MM.1S (cell line): ENCODE results near the gene CIRBP.
A peak's percentile ranks its signal among the peaks of the same experiment; 100 is the strongest.

Experiments
- DNase-seq: peaks from one replicate; pipeline ENCODE4 v3.0.0-alpha.2; 2015
- H2AFZ ChIP-seq: fragments of 300-600 bp; sonication (generic); 2 replicates; pipeline ENCODE4 v1.6.0; 2016; ENCODE audit warnings: antibody characterized with exemption, low read length
- H3F3A ChIP-seq: fragments of 300-600 bp; sonication (generic); 2 replicates; pipeline ENCODE4 v1.6.1; 2016; ENCODE audit warnings: mild to moderate bottlenecking, antibody characterized with exemption, low read length, moderate library complexity, mixed read lengths; ENCODE audit not compliant: insufficient read depth
- H3K27ac ChIP-seq: fragments of 300-600 bp; sonication (generic); 2 replicates; pipeline ENCODE4 v1.5.1; 2016; ENCODE audit warnings: mild to moderate bottlenecking, low read length
- H3K27me3 ChIP-seq: fragments of 300-600 bp; sonication (generic); replicated peaks from 2 replicates; pipeline ENCODE4 v1.6.0; 2016; ENCODE audit warnings: low read length; ENCODE audit not compliant: insufficient read depth
- H3K36me3 ChIP-seq: fragments of 300-600 bp; sonication (generic); replicated peaks from 2 replicates; pipeline ENCODE4 v1.6.1; 2016; ENCODE audit warnings: mild to moderate bottlenecking, low read length, mixed read lengths; ENCODE audit not compliant: insufficient read depth
- H3K4me1 ChIP-seq: fragments of 300-600 bp; sonication (generic); 2 replicates; pipeline ENCODE4 v1.6.1; 2016; ENCODE audit warnings: low read length, mixed read lengths
- H3K4me2 ChIP-seq: fragments of 300-600 bp; sonication (generic); 2 replicates; pipeline ENCODE4 v1.6.0; 2016; ENCODE audit warnings: low read depth, low read length
- H3K4me3 ChIP-seq: fragments of 300-600 bp; sonication (generic); 2 replicates; pipeline ENCODE4 v1.5.1; 2016; ENCODE audit warnings: low read length, mixed read lengths
- H3K79me2 ChIP-seq: fragments of 300-600 bp; sonication (generic); 2 replicates; pipeline ENCODE4 v1.6.1; 2016; ENCODE audit warnings: mixed run types, low read length, mixed read lengths
- H3K9ac ChIP-seq: fragments of 300-600 bp; sonication (generic); 2 replicates; pipeline ENCODE4 v1.6.1; 2016; ENCODE audit warnings: low read length, mixed read lengths
- H3K9me2 ChIP-seq: fragments of 300-600 bp; sonication (generic); replicated peaks from 2 replicates; pipeline ENCODE4 v1.6.1; 2016; ENCODE audit warnings: mild to moderate bottlenecking, low read length, mixed read lengths; ENCODE audit not compliant: insufficient read depth
- H3K9me3 ChIP-seq: fragments of 300-600 bp; sonication (generic); replicated peaks from 2 replicates; pipeline ENCODE4 v1.6.1; 2016; ENCODE audit warnings: mild to moderate bottlenecking, low read length, mixed read lengths; ENCODE audit not compliant: insufficient read depth
- H4K20me1 ChIP-seq: fragments of 300-600 bp; sonication (generic); 2 replicates; pipeline ENCODE4 v1.6.1; 2016; ENCODE audit warnings: mild to moderate bottlenecking, low read length, moderate library complexity, mixed read lengths; ENCODE audit not compliant: insufficient read depth
- CTCF ChIP-seq: fragments of 300-600 bp; sonication (generic); IDR thresholded peaks from 2 replicates; pipeline ENCODE4 v1.5.1; 2016; ENCODE audit warnings: antibody characterized with exemption, low read length, mixed read lengths
- EZH2 ChIP-seq: fragments of 300-600 bp; sonication (generic); optimal IDR thresholded peaks from 2 replicates; pipeline ENCODE3; 2017; ENCODE audit warnings: low read depth, mild to moderate bottlenecking, antibody characterized with exemption, low read length, mixed read lengths
- EZH2phosphoT487 ChIP-seq: fragments of 300-600 bp; sonication (generic); IDR thresholded peaks from 2 replicates; pipeline ENCODE4 v1.6.1; 2018; ENCODE audit warnings: antibody characterized with exemption, low read length

CIRBP gene

GRCh38 chr19:1223018-1223855, 45.9 kb upstream of the CIRBP start:
- no peak for DNase-seq
- H3K36me3 ChIP-seq: no peaks in the 10 kb centered on the region
- H3K27ac ChIP-seq: no peak overlapping the region
- peaks cover 7% of the 10 kb centered on the region; the same call in 1 of the 2 replicates for H3K79me2 ChIP-seq
- no peaks in the 10 kb centered on the region for H4K20me1 ChIP-seq
- H3K27me3 ChIP-seq: no peaks in the 10 kb centered on the region
- no peak overlapping the region for H3K4me3 ChIP-seq
- TF ChIP-seq EZH2: no peak
- peak; percentile 43 for TF ChIP-seq CTCF
- no peaks in the 10 kb centered on the region for H3K4me1 ChIP-seq
- no peak overlapping the region for H2AFZ ChIP-seq
- no peaks in the 10 kb centered on the region for H3K9me2 ChIP-seq
- no peaks in the 10 kb centered on the region for H3F3A ChIP-seq
- H3K9me3 ChIP-seq: no peaks in the 10 kb centered on the region
- H3K9ac ChIP-seq: no peak overlapping the region
- H3K4me2 ChIP-seq: no peak overlapping the region

- Histone ChIP-seq H3F3A (no peaks in the 10 kb centered on the region), H3K4me1 (no peaks in the 10 kb centered on the region), H3K27ac (no peak overlapping the region), H4K20me1 (no peaks in the 10 kb centered on the region), H2AFZ (no peak overlapping the region), H3K36me3 (no peaks in the 10 kb centered on the region), H3K27me3 (no peaks in the 10 kb centered on the region), H3K9ac (no peak overlapping the region), H3K79me2 (no peaks in the 10 kb centered on the region), H3K9me3 (no peaks in the 10 kb centered on the region), H3K4me3 (no peak overlapping the region), H3K4me2 (no peak overlapping the region), H3K9me2 (no peaks in the 10 kb centered on the region)
- TF ChIP-seq CTCF (no peak), EZH2 (no peak), EZH2phosphoT487 (no peak)
- no peak for DNase-seq
Measured at GRCh38 chr19:1224047-1224825, 44.9 kb upstream of the CIRBP start.

- DNase-seq: no peak
- Histone ChIP-seq H3K9me3 (no peaks in the 10 kb centered on the region), H3K27ac (no peak overlapping the region), H3K27me3 (no peaks in the 10 kb centered on the region), H3K4me2 (no peak overlapping the region), H3K4me3 (no peak overlapping the region), H3K79me2 (no peaks in the 10 kb centered on the region), H3F3A (no peaks in the 10 kb centered on the region), H4K20me1 (no peaks in the 10 kb centered on the region), H3K4me1 (no peaks in the 10 kb centered on the region), H3K9ac (no peak overlapping the region), H3K36me3 (no peaks in the 10 kb centered on the region), H2AFZ (no peak overlapping the region), H3K9me2 (no peaks in the 10 kb centered on the region)
- TF ChIP-seq EZH2 (no peak), EZH2phosphoT487 (no peak), CTCF (no peak)
Measured at GRCh38 chr19:1224847-1225246, 44.3 kb upstream of the CIRBP start.
